Pancreas (tissue), 10 donors: Measurements from ENCODE around the gene KLHL26. TPM values are rescaled to one million over a fixed set of nuclear protein-coding genes. Genes with fewer than 3 reads are reported as not detected.

Source experiments
- ATAC-seq, 4 donors: fragments of 200-7000 bp; cut with Tn5 transposase; one replicate each; pipeline versions ENCODE4 v1.8.0 to v1.9.1; 2020; ENCODE audit warnings: mild to moderate bottlenecking in 4 of 4, moderate library complexity in 4 of 4
- DNase-seq, 6 donors: peaks; one replicate each; pipeline ENCODE4 v3.0.0-alpha.2; 2020
- FAIRE-seq: peaks from 2 replicates; lab custom pipeline; 2012; peaks lifted over from hg19 to GRCh38; lab: Jason Lieb, UNC
- H3K27ac ChIP-seq, 4 donors: fragments of 200-600 bp; sonication (generic); 1 replicate in 3 of 4; 2 replicates in 1 of 4; pipeline versions ENCODE4 v1.5.0 to v1.8.0; 2020
- H3K27me3 ChIP-seq, 4 donors: fragments of 200-600 bp; one replicate each; pipeline ENCODE4 v1.8.0; 2021
- H3K36me3 ChIP-seq, 3 donors: fragments of 200-600 bp; sonication (generic) in 1 of 3; one replicate each; pipeline versions ENCODE4 v1.5.0 to v1.8.0; 2020 to 2021
- H3K4me1 ChIP-seq, 3 donors: fragments of 200-600 bp; one replicate each; pipeline ENCODE4 v1.8.0; 2021
- H3K4me3 ChIP-seq, 4 donors: fragments of 200-600 bp; sonication (generic) in 2 of 4; one replicate each; pipeline versions ENCODE4 v1.5.0 to v1.8.0; 2020 to 2021
- H3K9me3 ChIP-seq, 4 donors: fragments of 200-600 bp; one replicate each; pipeline ENCODE4 v1.8.0; 2021
- CTCF ChIP-seq, 4 donors: fragments of 200-600 bp; sonication (generic) in 3 of 4; IDR thresholded peaks; one replicate each; pipeline versions ENCODE4 v1.5.0 to v1.8.0; 2021; ENCODE audit warnings: antibody characterized with exemption in 4 of 4
- WGBS, 2 donors: extraction: QIAGEN DNeasy Blood & Tissue Kit; methylation state at CpG; one replicate each; pipeline ENCODE4 v1.1.7; 2013; 5-methylcytosine and 5-hydroxymethylcytosine counted together
- intact Hi-C, 3 donors: fragments of 100-400 bp; cut with DNase I; formaldehyde crosslinking; loops; one replicate each; pipeline versions ENCODE4 v1.11.1 to v1.14.2; 2022
- polyA plus RNA-seq, 2 donors: library from polyadenylated mRNA; stranded (reverse); fragments of 200-250 nt; gene quantifications; one replicate each; pipeline ENCODE4 v1.2.3, GENCODE V29; 2013
- total RNA-seq, 6 donors: library from RNA; stranded (reverse); fragmentation: NEBNext Ultra II Directional in 4 of 6; extraction: Animal tissue kit (Norgen Biotek cat#: 25700) in 4 of 6; gene quantifications; one replicate each; pipeline versions ENCODE4 v1.2.1 to v1.2.4, GENCODE V29; 2021 to 2023
- donor health status: healthy with polysubstance abuse.
- donor health status: DM: no; HTN: no; CAD: no; lungs with moderate emphysema.
- donor health status: DM: no; HTN: no; CAD: no.
- donor health status: control.
- donor health status: control.
- donor health status: Bipolar disorder and iron deficiency.
- donor health status: DM: yes; HTN: yes; CAD: no.
- donor health status: DM: no; HTN: no; CAD: no.
- donor health status: DM: no; HTN: no; CAD: no.
- donor health status: DM: yes; HTN: yes; CAD: no.

Gene KLHL26
- total and polyA plus RNA-seq, 8 donors, result 3.2 to 7.8 (median 5.0) TPM

DNA sequence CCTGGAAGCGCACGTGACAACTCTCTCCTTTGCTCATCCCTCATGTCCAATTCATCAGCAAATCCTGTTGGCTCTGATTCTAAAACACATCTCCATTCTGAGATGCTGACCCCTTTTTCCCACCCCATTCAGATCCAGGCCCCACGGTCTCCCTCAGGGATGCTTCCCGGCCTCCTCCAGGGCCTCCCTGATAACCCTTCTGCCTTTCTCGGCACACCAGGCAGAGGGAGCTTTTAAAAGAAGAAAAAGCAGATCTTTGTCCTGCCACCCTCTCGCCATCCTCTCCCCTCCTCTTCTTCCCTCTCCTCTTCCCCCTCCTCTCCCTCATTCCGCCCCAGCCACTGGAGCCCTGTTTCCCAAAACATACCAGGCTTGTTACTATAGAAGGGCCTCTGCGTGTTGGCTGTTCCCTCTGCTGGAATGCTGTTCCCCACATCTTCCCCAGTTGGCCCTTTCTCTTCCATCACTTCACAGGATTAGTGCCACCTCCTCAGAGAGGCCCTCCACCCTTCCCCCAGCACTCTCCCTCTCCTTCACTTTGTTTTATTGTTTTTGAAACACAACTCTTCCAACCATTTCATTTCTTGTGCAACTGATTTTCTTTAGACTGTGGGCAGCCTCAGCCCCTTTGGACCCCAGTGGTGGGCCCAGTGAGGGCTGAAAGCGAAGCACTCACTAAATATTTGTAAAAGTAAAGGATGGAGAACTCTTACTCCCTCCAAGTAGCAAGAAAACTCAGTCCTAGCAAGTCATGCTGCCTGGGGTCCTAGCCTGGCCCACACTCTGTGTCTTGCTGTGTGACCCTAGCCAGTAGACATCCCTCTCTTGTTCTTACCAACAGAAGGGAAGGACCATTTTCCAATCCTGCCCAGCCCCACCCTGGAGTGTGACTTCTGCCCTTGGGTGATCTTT, 27.8 kb upstream of the KLHL26 start:
- FAIRE-seq (no peak), ATAC-seq (no peak), DNase-seq (no peak)
- Histone ChIP-seq H3K4me1 (peaks cover 0 to 12% (median 0%) of the 10 kb centered on the region in 3 donors), H3K4me3 (no peak overlapping the region), H3K27ac (no peak overlapping the region), H3K27me3 (peaks cover 0 to 29% (median 7%) of the 10 kb centered on the region in 4 donors), H3K36me3 (no peaks in the 10 kb centered on the region), H3K9me3 (no peaks in the 10 kb centered on the region)
- no peak for TF ChIP-seq CTCF (IDR thresholded peaks at IDR 0.05)
- intact Hi-C loops, result no loop called here
- 61 to 75% methylated on average over 9 of the region's 9 CpGs for WGBS, 2 donors

GRCh38 chr19:18609717-18610051, 27.1 kb upstream of the KLHL26 start:
- Histone ChIP-seq H3K9me3 (no peaks in the 10 kb centered on the region), H3K4me3 (no peak overlapping the region), H3K27me3 (peaks cover 0 to 29% (median 7%) of the 10 kb centered on the region in 4 donors), H3K36me3 (no peaks in the 10 kb centered on the region), H3K4me1 (peaks cover 0 to 12% (median 0%) of the 10 kb centered on the region in 3 donors), H3K27ac (no peak overlapping the region)
- DNase-seq, result no peak
- no peak for TF ChIP-seq CTCF (IDR thresholded peaks at IDR 0.05)
- WGBS, 2 donors, result 16 to 18% methylated on average over 2 of the region's 2 CpGs
- FAIRE-seq, result no peak
- ATAC-seq, result no peak
- intact Hi-C loops, result no loop called here

DNA sequence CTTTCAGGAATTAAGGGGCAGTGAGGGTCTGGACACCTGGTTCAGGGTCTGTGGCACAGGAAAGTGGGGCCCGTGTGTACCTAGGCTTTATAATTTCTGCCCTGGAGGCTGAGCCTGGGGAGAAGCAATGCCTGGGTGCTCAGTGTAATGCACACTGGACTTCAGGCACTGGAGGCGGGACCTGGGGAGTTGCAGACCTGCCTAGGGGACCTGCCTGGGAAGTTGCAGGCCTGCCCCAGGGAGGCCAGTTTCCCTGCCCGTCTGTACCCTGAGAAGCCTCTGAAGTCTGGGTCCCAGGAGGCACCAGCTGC, 26.6 kb upstream of the KLHL26 start:
- no peak for FAIRE-seq
- Histone ChIP-seq H3K9me3 (no peaks in the 10 kb centered on the region), H3K36me3 (no peaks in the 10 kb centered on the region), H3K27ac (no peak overlapping the region), H3K4me3 (no peak overlapping the region), H3K27me3 (peaks cover 0 to 29% (median 7%) of the 10 kb centered on the region in 4 donors), H3K4me1 (peaks cover 0 to 12% (median 0%) of the 10 kb centered on the region in 3 donors)
- ATAC-seq, result no peak
- TF ChIP-seq CTCF (IDR thresholded peaks at IDR 0.05), result no peak
- intact Hi-C loops, result no loop called here
- WGBS, 2 donors, result 46 to 50% methylated on average over 3 of the region's 3 CpGs
- DNase-seq, result no peak

DNA sequence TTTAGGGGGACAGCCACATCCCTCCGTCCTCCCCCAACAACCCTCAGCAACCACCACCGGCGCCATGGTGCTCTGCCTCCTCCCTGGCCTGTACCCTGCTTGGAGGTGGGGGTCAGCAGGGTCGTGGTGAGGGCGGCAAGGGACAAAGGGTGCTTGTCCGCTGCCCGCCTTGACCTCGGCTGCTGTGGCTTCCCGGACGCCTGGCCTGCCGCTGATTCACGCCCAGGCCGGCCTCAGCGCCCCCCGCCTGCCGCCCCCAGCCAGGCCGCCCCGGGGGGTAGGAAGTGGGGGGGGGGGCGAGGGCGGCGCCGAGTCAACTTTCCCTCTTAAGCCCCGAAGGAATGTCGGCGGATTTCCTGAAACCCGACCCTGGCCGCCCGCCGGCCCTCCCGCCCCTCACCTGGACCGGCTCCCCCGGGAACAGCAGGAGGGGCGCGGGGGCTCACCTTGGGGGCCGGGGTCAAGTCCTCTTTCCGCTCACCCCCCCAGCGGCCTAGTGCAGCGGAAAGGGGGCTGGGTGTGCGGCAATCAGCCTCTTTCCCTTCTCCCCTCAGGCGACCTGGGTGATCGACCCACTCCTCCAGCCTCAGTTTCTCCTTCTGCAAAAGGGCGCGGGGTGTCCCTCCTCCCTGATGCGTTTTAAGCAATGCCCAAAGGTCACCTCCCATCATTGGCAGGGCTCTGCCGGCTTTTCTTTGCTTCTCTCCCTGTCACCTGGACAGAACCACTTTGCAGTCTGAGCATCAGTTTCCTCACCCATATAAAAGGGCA, 26.1 kb upstream of the KLHL26 start:
- H3K9me3 ChIP-seq, result no peaks in the 10 kb centered on the region
- TF ChIP-seq CTCF (IDR thresholded peaks at IDR 0.05), result no peak
- H3K4me1 ChIP-seq, result peaks cover 0 to 12% (median 0%) of the 10 kb centered on the region in 3 donors
- H3K27me3 ChIP-seq, result peaks cover 0 to 25% (median 7%) of the 10 kb centered on the region in 4 donors
- no peak overlapping the region for H3K4me3 ChIP-seq
- WGBS, 2 donors, result 8 to 12% methylated on average over 34 to 45 of the region's 45 CpGs
- no peak overlapping the region for H3K27ac ChIP-seq
- no peak for FAIRE-seq
- intact Hi-C loops, result no loop called here
- H3K36me3 ChIP-seq, result no peaks in the 10 kb centered on the region
- DNase-seq, result peak in 1 of 6 donors; percentile 32
- no peak for ATAC-seq
